Ishikawa (cell line): ENCODE data around the gene SLX9.

Source experiments
- EP300 ChIP-seq: IDR thresholded peaks from 2 replicates; pipeline ENCODE4 v1.6.1; 2012; ENCODE audit warnings: borderline replicate concordance
- TCF12 ChIP-seq: IDR thresholded peaks from 2 replicates; pipeline ENCODE4 v1.6.1; 2012; ENCODE audit warnings: low read depth
- TF ChIP-seq, protein P1 (sequence below): IDR thresholded peaks from 2 replicates; pipeline ENCODE4 v1.6.1; 2012

GRCh38 chr21:45016031-45016405 is 76.2 kb downstream of the SLX9 start:
- TF ChIP-seq, protein P1, sequence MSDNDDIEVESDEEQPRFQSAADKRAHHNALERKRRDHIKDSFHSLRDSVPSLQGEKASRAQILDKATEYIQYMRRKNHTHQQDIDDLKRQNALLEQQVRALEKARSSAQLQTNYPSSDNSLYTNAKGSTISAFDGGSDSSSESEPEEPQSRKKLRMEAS, result no peak
- TF ChIP-seq TCF12, result no peak
- TF ChIP-seq EP300, result no peak
